Naive thymus-derived CD4-positive, alpha-beta T cell (primary cell): ENCODE data around the gene BANF2. TPM values are rescaled to one million over a fixed set of nuclear protein-coding genes. Genes with fewer than 3 reads are reported as not detected.
"Not testable (repeated sequence)": the region's sequence is repeated elsewhere in the genome, so short reads cannot be mapped to it uniquely, and the experiment has no call there.

ENCODE experiments used
- ATAC-seq: fragments of 150-1000 bp; cut with Tn5 transposase; 2 replicates; pipeline ENCODE4 v1.10.0; 2021; ENCODE audit warnings: mild to moderate bottlenecking, moderate library complexity
- CTCF ChIA-PET: fragments of 350-600 bp; sonication (Branson Sonifier 250); formaldehyde crosslinking; loops from one replicate; lab custom pipeline; 2021; ENCODE audit warnings: antibody characterized with exemption; lab: Charles Lee
- POLR2A ChIA-PET: fragments of 350-600 bp; sonication (Branson Sonifier 250); formaldehyde crosslinking; loops from one replicate; lab custom pipeline; 2021; ENCODE audit warnings: antibody characterized with exemption, inconsistent platforms; lab: Charles Lee
- DNase-seq, 9 donors: peaks; one replicate each; pipeline versions ENCODE4 v3.0.0 to v3.0.0-alpha.2; 2020 to 2022; ENCODE audit warnings: mixed read lengths in 1 of 9
- H3K27ac ChIP-seq: one replicate; pipeline ENCODE4 v1.7.0; 2013; ENCODE audit warnings: mild to moderate bottlenecking, low read depth, low read length, moderate library complexity
- H3K27me3 ChIP-seq, 2 donors: one replicate each; pipeline ENCODE4 v1.7.0; 2013; ENCODE audit warnings: low read length in 2 of 2, mild to moderate bottlenecking in 2 of 2, moderate library complexity in 2 of 2; ENCODE audit not compliant: control insufficient read depth in 2 of 2, insufficient read depth in 2 of 2
- H3K36me3 ChIP-seq, 3 experiments: 1 replicate in 2 of 3; 2 replicates in 1 of 3; pipeline ENCODE4 v1.7.0; 2013; ENCODE audit warnings: low read length in 3 of 3, mild to moderate bottlenecking in 3 of 3, moderate library complexity in 1 of 3; ENCODE audit not compliant: insufficient read depth in 3 of 3, control insufficient read depth in 2 of 3
- H3K4me1 ChIP-seq, 2 donors: one replicate each; pipeline ENCODE4 v1.7.0; 2013; ENCODE audit warnings: low read length in 2 of 2, mild to moderate bottlenecking in 2 of 2, moderate library complexity in 1 of 2; ENCODE audit not compliant: control insufficient read depth in 2 of 2, insufficient read depth in 2 of 2
- H3K4me3 ChIP-seq: 2 replicates; pipeline ENCODE4 v1.7.0; 2013; ENCODE audit warnings: mild to moderate bottlenecking, low read length
- H3K9me3 ChIP-seq, 3 experiments: 1 replicate in 2 of 3; 2 replicates in 1 of 3; pipeline ENCODE4 v1.7.0; 2013; ENCODE audit warnings: low read length in 3 of 3; ENCODE audit not compliant: control insufficient read depth in 2 of 3
- H3K27ac Mint-ChIP-seq, 9 donors: one replicate each; pipeline ENCODE4 v1.8.0; 2020 to 2022; ENCODE audit warnings: mixed read lengths in 9 of 9, mild to moderate bottlenecking in 8 of 9, moderate library complexity in 5 of 9, inconsistent platforms in 2 of 9
- H3K27me3 Mint-ChIP-seq, 5 donors: one replicate each; pipeline ENCODE4 v1.8.0; 2021 to 2022; ENCODE audit warnings: mixed read lengths in 5 of 5, mild to moderate bottlenecking in 1 of 5
- H3K36me3 Mint-ChIP-seq, 5 donors: one replicate each; pipeline ENCODE4 v1.8.0; 2020 to 2022; ENCODE audit warnings: mixed read lengths in 5 of 5, mild to moderate bottlenecking in 3 of 5, inconsistent platforms in 1 of 5
- H3K4me1 Mint-ChIP-seq, 7 donors: one replicate each; pipeline ENCODE4 v1.8.0; 2020 to 2022; ENCODE audit warnings: mixed read lengths in 7 of 7, mild to moderate bottlenecking in 3 of 7, inconsistent platforms in 1 of 7
- H3K4me3 Mint-ChIP-seq, 10 donors: one replicate each; pipeline ENCODE4 v1.8.0; 2020 to 2022; ENCODE audit warnings: mild to moderate bottlenecking in 10 of 10, mixed read lengths in 10 of 10, moderate library complexity in 6 of 10, inconsistent platforms in 2 of 10
- H3K9me3 Mint-ChIP-seq, 11 donors: one replicate each; pipeline ENCODE4 v1.8.0; 2020 to 2022; ENCODE audit warnings: mixed read lengths in 11 of 11, mild to moderate bottlenecking in 4 of 11, inconsistent platforms in 1 of 11, moderate library complexity in 1 of 11
- intact Hi-C, 2 donors: fragments of 100-400 bp; cut with micrococcal nuclease; formaldehyde crosslinking; loops; one replicate each; pipeline ENCODE4 v1.15.1; 2023
- polyA plus RNA-seq, 2 donors: library from polyadenylated mRNA; unstranded; fragments of 300-500 nt; fragmentation: Illumina TruSeq; gene quantifications; one replicate each; pipeline ENCODE4 v1.2.3, GENCODE V29; 2021
- total RNA-seq, 6 experiments: library from RNA in 5 of 6; stranded (reverse) in 5 of 6; gene quantifications; 1 replicate in 5 of 6; 2 replicates in 1 of 6; pipeline ENCODE4 v1.2.3 and lab custom pipeline; 2021 to 2026

The BANF2 gene
- total and polyA plus RNA-seq, 7 experiments from 2014 or later = not detected

GRCh38 chr20:17659344-17659743, 40.4 kb upstream of the BANF2 start:
- H3K27me3 Mint-ChIP-seq, ATAC-seq, H3K4me3 Mint-ChIP-seq, CTCF ChIA-PET, DNase-seq, H3K27ac Mint-ChIP-seq, H3K9me3 ChIP-seq, H3K4me3 ChIP-seq, H3K9me3 Mint-ChIP-seq, POLR2A ChIA-PET, intact Hi-C loops, H3K27me3 ChIP-seq, H3K27ac ChIP-seq, H3K4me1 ChIP-seq: not testable (repeated sequence)
- Mint-ChIP-seq H3K4me1 (peaks cover 6 to 46% (median 18%) of the 10 kb centered on the region in 7 donors), H3K36me3 (peaks cover 7 to 46% (median 37%) of the 10 kb centered on the region in 5 donors)
- peaks cover 0 to 12% (median 7%) of the 10 kb centered on the region in 3 experiments for H3K36me3 ChIP-seq

GRCh38 chr20:17659801-17660200, 40.0 kb upstream of the BANF2 start:
- H3K9me3 Mint-ChIP-seq = peaks cover 0 to 8% (median 0%) of the 10 kb centered on the region in 11 donors
- ATAC-seq (no peak), DNase-seq (no peak)
- no peak overlapping the region for H3K4me3 Mint-ChIP-seq
- intact Hi-C loops = no loop called here
- peaks cover 8 to 50% (median 18%) of the 10 kb centered on the region in 7 donors for H3K4me1 Mint-ChIP-seq
- no peak overlapping the region for H3K27ac ChIP-seq
- H3K9me3 ChIP-seq = no peaks in the 10 kb centered on the region
- no peaks in the 10 kb centered on the region for H3K4me1 ChIP-seq
- no peaks in the 10 kb centered on the region for H3K27me3 ChIP-seq
- POLR2A ChIA-PET = no interaction called here
- CTCF ChIA-PET = no interaction called here
- H3K4me3 ChIP-seq = no peak overlapping the region
- peaks cover 7 to 46% (median 37%) of the 10 kb centered on the region in 5 donors for H3K36me3 Mint-ChIP-seq
- H3K36me3 ChIP-seq = peaks cover 0 to 12% (median 7%) of the 10 kb centered on the region in 3 experiments
- H3K27ac Mint-ChIP-seq = peak overlapping the region in 2 of 9 donors; percentile 20 to 62
- no peaks in the 10 kb centered on the region for H3K27me3 Mint-ChIP-seq

DNA sequence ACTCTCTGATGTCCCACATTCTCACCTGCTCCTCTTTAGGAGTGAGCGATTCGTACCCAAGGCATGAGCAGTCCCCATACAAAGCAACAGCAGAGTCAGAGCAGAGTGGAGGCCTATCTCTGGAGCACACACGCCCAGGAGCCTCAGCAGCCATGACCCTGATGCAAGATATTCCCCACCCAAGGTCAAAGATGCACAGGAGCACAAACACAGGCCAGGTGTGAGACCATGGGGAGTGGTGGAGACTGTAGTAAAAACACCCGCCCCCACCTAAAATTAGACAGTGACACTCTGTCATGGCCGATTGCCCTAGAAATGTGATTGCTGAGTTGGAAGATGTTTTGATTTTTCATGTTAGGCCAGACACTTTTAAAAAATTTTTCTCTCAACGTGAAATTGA, 39.1 kb upstream of the BANF2 start:
- Mint-ChIP-seq H3K27ac (peak overlapping the region in 1 of 9 donors; percentile 46), H3K4me3 (no peak overlapping the region), H3K4me1 (peaks cover 15 to 51% (median 24%) of the 10 kb centered on the region in 7 donors), H3K36me3 (peaks cover 7 to 46% (median 37%) of the 10 kb centered on the region in 5 donors), H3K27me3 (no peaks in the 10 kb centered on the region), H3K9me3 (peaks cover 0 to 8% (median 0%) of the 10 kb centered on the region in 11 donors)
- Histone ChIP-seq H3K27me3 (no peaks in the 10 kb centered on the region), H3K9me3 (no peaks in the 10 kb centered on the region), H3K4me3 (no peak overlapping the region), H3K36me3 (peaks cover 0 to 12% (median 7%) of the 10 kb centered on the region in 3 experiments), H3K27ac (no peak overlapping the region), H3K4me1 (no peaks in the 10 kb centered on the region)
- ATAC-seq (no peak), DNase-seq (no peak)
- ChIA-PET CTCF (no interaction called here), POLR2A (no interaction called here)
- intact Hi-C loops = no loop called here

- H3K27me3 ChIP-seq = no peaks in the 10 kb centered on the region
- ATAC-seq (no peak), DNase-seq (no peak)
- Mint-ChIP-seq H3K4me3 (no peak overlapping the region), H3K27ac (peak overlapping the region in 2 of 9 donors; percentile 15 to 45), H3K9me3 (peaks cover 0 to 8% (median 0%) of the 10 kb centered on the region in 11 donors), H3K36me3 (peaks cover 7 to 45% (median 38%) of the 10 kb centered on the region in 5 donors), H3K4me1 (peaks cover 21 to 55% (median 30%) of the 10 kb centered on the region in 7 donors), H3K27me3 (no peaks in the 10 kb centered on the region)
- no peak overlapping the region for H3K27ac ChIP-seq
- ChIA-PET POLR2A (no interaction called here), CTCF (no interaction called here)
- intact Hi-C loops = no loop called here
- H3K4me1 ChIP-seq = no peaks in the 10 kb centered on the region
- H3K36me3 ChIP-seq = peaks cover 0 to 12% (median 7%) of the 10 kb centered on the region in 3 experiments
- no peak overlapping the region for H3K4me3 ChIP-seq
- H3K9me3 ChIP-seq = no peaks in the 10 kb centered on the region
Observed at GRCh38 chr20:17661121-17661744, 38.5 kb upstream of the BANF2 start.

DNA sequence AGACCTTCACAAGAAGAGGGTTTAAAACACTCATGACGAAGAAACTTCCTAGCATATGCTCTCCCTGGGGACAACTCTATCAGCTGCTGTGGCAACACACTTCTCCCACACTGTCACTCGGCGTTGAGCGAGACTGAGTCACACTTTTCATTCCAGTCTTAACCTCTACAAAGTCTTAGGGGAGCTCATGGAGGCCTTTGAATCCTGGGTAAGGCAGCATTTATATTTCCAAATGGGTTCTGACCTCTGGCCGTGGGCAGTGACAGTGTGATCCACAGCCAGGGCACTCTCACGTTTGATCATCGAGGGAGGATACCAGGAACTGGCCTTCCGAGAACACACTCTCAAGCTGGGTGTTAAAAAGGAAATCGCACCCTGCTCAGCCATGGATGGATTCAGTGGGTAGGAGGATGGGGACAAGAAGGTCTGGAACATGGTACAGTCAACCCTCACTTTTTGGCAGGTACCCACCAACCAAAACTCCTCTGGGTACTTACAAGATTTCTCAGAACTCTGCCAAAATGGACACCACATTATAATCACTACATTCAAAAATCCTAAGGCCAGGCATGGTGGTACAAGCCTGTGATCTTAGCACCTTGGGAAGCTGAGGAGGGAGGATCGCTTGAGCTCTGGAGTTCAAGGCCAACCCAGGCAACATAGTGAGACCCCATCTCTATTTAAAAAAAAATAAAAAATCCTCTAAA, 37.3 kb upstream of the BANF2 start:
- Histone ChIP-seq H3K36me3 (peaks cover 0 to 12% (median 7%) of the 10 kb centered on the region in 3 experiments), H3K4me3 (no peak overlapping the region), H3K9me3 (no peaks in the 10 kb centered on the region), H3K4me1 (no peaks in the 10 kb centered on the region), H3K27me3 (no peaks in the 10 kb centered on the region), H3K27ac (no peak overlapping the region)
- H3K4me3 Mint-ChIP-seq = peak overlapping the region in 1 of 10 donors; percentile 42
- peaks cover 0 to 8% (median 0%) of the 10 kb centered on the region in 11 donors for H3K9me3 Mint-ChIP-seq
- intact Hi-C loops = no loop called here
- DNase-seq (no peak), ATAC-seq (peak; percentile 18)
- peak overlapping the region in 1 of 9 donors; percentile 65 for H3K27ac Mint-ChIP-seq
- H3K36me3 Mint-ChIP-seq = peaks cover 7 to 38% (median 30%) of the 10 kb centered on the region in 5 donors
- no peaks in the 10 kb centered on the region for H3K27me3 Mint-ChIP-seq
- peaks cover 22 to 60% (median 37%) of the 10 kb centered on the region in 7 donors for H3K4me1 Mint-ChIP-seq
- POLR2A ChIA-PET = no interaction called here
- CTCF ChIA-PET = no interaction called here

DNA sequence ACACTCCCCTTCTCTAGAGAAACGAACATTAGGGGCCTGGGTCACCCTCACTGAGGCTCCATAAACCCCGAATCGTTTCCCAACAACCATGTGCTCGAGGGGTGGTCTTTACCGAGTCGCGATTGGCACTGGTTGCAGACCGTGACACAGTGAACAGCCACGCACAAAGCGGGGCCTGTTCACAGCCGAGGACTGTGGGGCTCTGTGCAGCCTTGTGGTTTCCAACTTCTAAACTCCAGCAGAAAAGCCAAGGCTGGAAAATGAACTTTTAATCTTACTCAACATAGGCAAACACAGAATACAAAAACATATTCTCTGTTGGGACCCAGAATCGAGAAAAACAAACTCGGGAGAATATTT, 36.7 kb upstream of the BANF2 start:
- Histone ChIP-seq H3K4me1 (no peaks in the 10 kb centered on the region), H3K27me3 (no peaks in the 10 kb centered on the region), H3K9me3 (no peaks in the 10 kb centered on the region), H3K27ac (no peak overlapping the region), H3K4me3 (no peak overlapping the region), H3K36me3 (peaks cover 0 to 12% (median 7%) of the 10 kb centered on the region in 3 experiments)
- DNase-seq = no peak
- H3K27me3 Mint-ChIP-seq = no peaks in the 10 kb centered on the region
- intact Hi-C loops = no loop called here
- ChIA-PET POLR2A (no interaction called here), CTCF (no interaction called here)
- peaks cover 0 to 7% (median 0%) of the 10 kb centered on the region in 11 donors for H3K9me3 Mint-ChIP-seq
- no peak for ATAC-seq
- no peak overlapping the region for H3K27ac Mint-ChIP-seq
- H3K4me3 Mint-ChIP-seq = no peak overlapping the region
- peaks cover 22 to 58% (median 36%) of the 10 kb centered on the region in 7 donors for H3K4me1 Mint-ChIP-seq
- H3K36me3 Mint-ChIP-seq = peaks cover 7 to 35% (median 24%) of the 10 kb centered on the region in 5 donors
